Measurements from ENCODE around the gene CLDN8.

CLDN8 gene

GRCh38 chr21:30248844-30249243 lies 32.9 kb upstream of the CLDN8 start:
- no peak overlapping the region for H3K4me3 ChIP-seq (ENCODE audit: control insufficient read depth, low read depth, low read length)
- TF ChIP-seq CTCF (IDR thresholded peaks at IDR 0.05; ENCODE audit: control insufficient read depth, insufficient read depth, low read depth, low read length, missing control alignments): no peak
- DNase-seq (ENCODE audit: low read depth): no peak

- no peak overlapping the region for H3K4me3 ChIP-seq (ENCODE audit: control insufficient read depth, low read depth, low read length)
- no peak for TF ChIP-seq CTCF (IDR thresholded peaks at IDR 0.05; ENCODE audit: control insufficient read depth, insufficient read depth, low read depth, low read length, missing control alignments)
- no peak for DNase-seq (ENCODE audit: low read depth)
Observed at GRCh38 chr21:30245061-30245460, 29.2 kb upstream of the CLDN8 start.

- no peak for TF ChIP-seq CTCF (IDR thresholded peaks at IDR 0.05; ENCODE audit: control insufficient read depth, insufficient read depth, low read depth, low read length, missing control alignments)
- no peak for DNase-seq (ENCODE audit: low read depth)
- H3K4me3 ChIP-seq (ENCODE audit: control insufficient read depth, low read depth, low read length): no peak overlapping the region
Observed at GRCh38 chr21:30243691-30244090, 27.8 kb upstream of the CLDN8 start.

DNA sequence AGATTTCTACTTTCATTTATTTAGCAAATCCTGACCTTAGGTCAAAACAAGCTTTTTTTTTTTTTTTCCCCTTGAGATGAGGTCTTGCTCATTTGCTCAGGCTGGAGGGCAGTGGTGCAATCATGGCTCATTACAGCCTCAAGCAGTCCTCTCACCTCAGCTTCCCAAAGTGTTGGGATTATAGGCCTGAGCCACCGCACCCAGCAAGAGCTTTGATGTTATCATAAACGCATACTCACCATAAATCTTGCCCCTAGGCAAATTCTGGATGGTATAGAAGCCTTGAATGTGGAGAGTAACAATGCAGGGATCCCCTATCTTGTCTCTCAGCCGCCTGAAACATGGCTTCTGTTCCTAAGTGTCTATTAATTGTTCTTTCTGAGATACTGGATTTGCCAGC lies 24.8 kb upstream of the CLDN8 start:
- no peak overlapping the region for H3K4me3 ChIP-seq (ENCODE audit: control insufficient read depth, low read depth, low read length)
- TF ChIP-seq CTCF (IDR thresholded peaks at IDR 0.05; ENCODE audit: control insufficient read depth, insufficient read depth, low read depth, low read length, missing control alignments): no peak
- DNase-seq (ENCODE audit: low read depth): no peak

DNA sequence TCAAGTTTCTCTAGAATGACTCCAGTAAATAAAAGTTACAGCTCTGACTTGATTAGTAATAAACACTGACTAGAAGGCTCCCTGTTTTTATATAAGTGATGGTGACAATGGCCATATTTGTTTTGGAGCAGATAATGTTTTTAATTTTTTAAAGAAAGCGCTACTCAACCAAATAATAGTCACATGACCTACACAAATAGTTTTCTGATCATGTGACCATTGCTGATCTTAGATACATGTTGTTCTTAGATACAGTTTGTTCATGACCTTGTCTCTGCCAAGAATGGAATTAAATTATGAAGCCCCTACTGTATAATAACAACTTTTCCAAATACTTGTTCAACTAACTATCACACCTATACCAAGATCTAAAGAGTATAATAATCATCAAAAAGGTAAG lies 22.3 kb upstream of the CLDN8 start:
- DNase-seq (ENCODE audit: low read depth): no peak
- no peak for TF ChIP-seq CTCF (IDR thresholded peaks at IDR 0.05; ENCODE audit: control insufficient read depth, insufficient read depth, low read depth, low read length, missing control alignments)
- H3K4me3 ChIP-seq (ENCODE audit: control insufficient read depth, low read depth, low read length): no peak overlapping the region

- no peak for TF ChIP-seq CTCF (IDR thresholded peaks at IDR 0.05; ENCODE audit: control insufficient read depth, insufficient read depth, low read depth, low read length, missing control alignments)
- H3K4me3 ChIP-seq (ENCODE audit: control insufficient read depth, low read depth, low read length): no peak overlapping the region
- no peak for DNase-seq (ENCODE audit: low read depth)
Observed at GRCh38 chr21:30234643-30235042, 18.7 kb upstream of the CLDN8 start.

GRCh38 chr21:30234050-30234449 lies 18.2 kb upstream of the CLDN8 start:
- no peak for DNase-seq (ENCODE audit: low read depth)
- no peak overlapping the region for H3K4me3 ChIP-seq (ENCODE audit: control insufficient read depth, low read depth, low read length)
- TF ChIP-seq CTCF (IDR thresholded peaks at IDR 0.05; ENCODE audit: control insufficient read depth, insufficient read depth, low read depth, low read length, missing control alignments): no peak
